ENCODE measurements around the gene AMMECR1L.
A peak's percentile ranks its signal among the peaks of the same experiment; 100 is the strongest.
"Not testable (repeated sequence)": the region's sequence is repeated elsewhere in the genome, so short reads cannot be mapped to it uniquely, and the experiment has no call there.

The AMMECR1L gene

GRCh38 chr2:127885780-127886592 lies at the start of gene AMMECR1L:
Gene AMMECR1L, minus strand, starts transcription at chr2:127885956. Its CDS starts 11,722 bp downstream, at chr2:127874234.
- peak; percentile 89 to 92 for DNase-seq

- no peak for DNase-seq
These were observed 49.6 kb upstream of the AMMECR1L start for GRCh38 chr2:127935337-127935736.

DNA sequence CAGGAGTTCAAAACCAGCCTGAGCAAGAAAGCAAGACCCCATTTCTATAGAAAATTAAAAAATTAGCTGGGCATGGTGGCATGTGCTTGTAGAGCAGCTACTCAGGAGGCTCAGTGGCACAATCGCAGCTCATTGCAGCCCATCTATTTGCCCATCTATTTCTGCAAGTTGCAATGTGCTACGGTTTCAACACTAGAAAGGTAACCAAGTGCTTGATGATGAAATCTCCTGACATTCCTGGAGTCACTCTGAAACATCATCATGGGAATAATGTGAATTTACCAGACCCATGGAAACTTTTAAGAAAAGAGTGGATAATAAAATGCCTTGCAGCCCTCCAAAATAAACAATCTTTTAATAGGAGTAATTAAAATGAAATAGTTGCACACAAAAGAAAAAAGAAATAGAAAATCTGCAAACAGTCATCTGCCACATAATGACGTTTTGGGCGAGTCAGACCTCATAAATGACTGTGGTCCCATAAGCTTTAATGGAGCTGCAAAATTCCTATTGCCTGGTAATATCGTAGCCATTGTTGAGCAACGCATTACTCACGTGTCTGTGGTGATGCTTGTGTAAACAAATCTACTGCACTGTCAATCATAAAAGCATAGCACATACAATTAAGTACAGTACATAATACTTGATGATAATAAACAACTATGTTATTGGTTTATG lies 46.6 kb upstream of the AMMECR1L start:
- no peak for DNase-seq

DNA sequence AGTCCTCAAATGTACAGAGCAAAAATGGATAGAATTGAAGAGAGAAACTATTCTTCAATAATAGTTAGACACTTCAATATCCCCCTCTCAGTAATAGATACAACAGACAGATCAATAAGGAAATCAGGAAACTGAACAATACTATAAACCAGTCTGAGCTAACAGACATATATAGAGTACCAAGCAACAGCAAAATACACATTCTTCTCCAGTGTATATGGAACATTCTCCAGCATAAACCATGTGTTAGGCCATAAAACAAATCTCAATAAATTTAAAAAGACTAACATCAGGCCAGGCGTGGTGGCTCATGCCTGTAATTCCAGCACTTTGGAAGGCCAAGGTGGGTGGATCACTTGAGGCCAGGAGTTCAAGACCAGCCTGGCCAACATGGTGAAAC lies 43.7 kb upstream of the AMMECR1L start:
- DNase-seq = no peak

- DNase-seq = no peak
These were observed 41.6 kb upstream of the AMMECR1L start for GRCh38 chr2:127927384-127927783.

DNA sequence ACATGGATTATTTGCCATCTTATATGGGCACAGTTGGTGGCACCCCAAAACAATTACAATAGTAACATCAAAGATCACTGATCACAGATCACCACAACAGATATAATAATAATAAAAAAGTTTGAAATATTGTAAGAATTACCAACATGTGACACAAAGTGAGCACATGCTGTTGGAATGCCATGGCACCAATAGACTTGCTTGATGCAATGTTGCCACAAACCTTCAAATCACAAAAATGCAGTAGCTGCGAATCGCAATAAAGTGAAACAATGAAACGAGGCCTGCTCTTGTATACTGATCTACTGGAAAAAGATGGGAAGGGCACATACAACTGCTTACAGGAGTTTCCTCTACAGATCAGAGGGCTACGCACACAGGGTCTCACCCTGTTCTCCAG lies 32.2 kb upstream of the AMMECR1L start:
- DNase-seq = no peak

GRCh38 chr2:127913808-127914457 lies 28.2 kb upstream of the AMMECR1L start:
- no peak for DNase-seq

DNA sequence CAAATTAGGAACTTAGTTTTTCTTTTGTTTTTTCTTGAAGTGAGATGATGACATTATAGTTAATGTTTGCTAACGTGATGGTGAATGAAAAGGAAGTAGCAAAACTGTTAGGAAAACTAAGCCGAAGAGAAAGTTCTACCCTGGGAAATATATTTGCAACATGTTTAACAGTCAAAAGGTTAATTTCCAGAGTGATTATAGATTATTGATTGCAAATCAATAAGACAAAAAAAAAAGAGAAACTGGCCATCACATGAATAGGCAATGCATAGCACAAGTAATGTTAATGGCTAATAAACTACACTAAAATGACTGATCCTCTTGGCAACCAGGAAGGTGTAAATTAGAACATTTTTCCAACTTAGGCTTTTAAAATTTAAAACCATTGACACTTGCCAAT lies 26.0 kb upstream of the AMMECR1L start:
- no peak for DNase-seq

- DNase-seq = no peak
These were observed 24.7 kb upstream of the AMMECR1L start for GRCh38 chr2:127910415-127910814.

GRCh38 chr2:127909019-127909418 lies 23.3 kb upstream of the AMMECR1L start:
- no peak for DNase-seq

DNA sequence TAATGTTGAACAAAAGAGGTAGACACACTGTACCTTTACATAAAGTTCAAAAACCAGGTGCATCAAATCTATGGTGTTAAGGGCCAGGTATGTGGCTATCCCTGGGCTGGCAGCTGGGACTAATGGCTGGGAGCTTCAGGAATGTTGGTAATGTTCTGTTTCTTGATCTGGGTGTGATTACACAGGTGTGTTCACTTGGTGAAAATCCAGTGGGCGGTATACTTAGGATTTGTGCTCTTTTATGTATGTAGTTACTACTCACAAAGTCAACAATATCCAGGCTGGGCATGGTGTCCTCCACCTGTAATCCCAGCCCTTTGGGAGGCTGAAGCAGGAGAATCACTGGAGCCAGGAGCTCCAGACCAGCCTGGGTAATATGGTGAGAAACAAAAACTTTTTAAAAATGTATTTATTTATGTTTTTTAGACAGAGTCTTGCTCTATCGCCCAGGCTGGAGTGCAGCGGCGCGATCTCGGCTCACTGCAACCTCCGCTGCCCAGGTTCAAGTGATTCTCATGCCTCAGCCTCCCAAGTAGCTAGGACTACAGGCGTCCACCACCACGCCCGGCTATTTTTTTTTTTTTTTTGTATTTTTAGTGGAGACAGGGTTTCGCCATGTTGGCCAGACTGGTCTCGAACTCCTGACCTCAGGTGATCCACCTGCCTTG lies 22.1 kb upstream of the AMMECR1L start:
- not testable (repeated sequence) for DNase-seq

DNA sequence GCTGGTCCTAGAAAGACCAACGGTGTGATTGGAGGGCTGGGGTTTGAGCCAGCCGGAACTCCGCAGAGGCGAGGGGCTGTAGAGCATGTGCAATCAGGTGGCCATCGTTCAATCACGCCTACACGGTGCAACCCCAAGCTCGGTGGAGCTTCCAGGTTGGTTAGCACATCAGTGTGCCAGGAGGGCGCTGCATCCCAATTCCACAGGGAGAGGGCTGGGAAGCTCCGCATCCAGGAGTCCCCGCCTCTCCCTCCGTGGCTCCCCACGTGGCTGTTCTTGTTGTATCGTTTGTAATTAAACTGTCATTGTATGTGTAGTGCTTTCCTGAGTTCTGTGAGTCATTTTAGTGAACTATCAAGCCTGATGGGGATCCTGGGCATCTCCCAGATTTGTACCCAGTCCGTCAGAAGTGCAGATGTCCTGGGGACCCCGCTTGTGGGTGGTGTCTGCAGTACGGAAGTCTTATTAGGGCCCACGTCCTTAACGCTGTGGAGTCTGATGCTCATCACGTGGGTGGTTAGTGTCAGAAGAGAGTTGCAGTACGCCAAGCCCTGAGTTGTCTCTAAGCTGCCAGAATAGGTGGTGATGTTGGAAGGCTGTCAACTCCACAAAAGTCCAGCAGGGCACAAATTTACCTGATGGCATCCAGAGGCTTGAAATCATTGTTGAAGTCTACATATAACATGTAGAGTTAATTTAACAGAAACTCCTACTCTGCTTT lies 20.6 kb upstream of the AMMECR1L start:
- DNase-seq = no peak

DNA sequence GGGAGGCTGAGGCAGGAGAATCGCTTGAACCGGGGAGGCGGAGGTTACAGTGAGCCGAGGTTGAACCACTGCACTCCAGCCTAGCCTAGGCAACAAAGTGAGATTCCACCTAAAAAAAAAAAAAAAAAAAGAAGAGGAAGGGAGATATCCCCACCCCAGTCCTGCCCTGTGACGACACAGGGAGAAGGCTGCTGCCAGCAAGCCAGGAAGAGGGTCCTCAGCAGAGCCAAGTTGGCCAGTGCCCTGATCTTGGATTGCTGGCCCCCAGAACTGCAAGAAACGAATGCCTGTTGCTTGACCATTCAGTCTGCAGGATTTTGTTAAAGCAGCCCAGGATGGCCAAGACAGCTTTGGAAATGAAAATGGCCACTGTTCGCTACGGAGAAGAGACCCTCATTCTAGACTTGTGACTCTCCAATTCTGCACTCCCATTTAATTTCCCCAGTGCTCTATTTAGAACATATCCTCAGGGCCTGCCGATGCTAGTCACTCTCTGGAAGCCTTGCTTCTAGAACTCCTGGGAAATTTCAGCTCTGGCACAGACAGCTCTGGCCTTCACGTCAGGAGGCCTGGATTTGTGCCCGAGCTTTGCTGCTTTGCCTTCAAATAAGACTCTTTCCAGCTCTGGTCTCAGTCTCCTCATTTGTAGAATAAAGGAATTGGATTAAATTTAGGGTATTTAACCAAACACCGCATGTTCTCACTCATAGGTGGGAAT lies 15.7 kb upstream of the AMMECR1L start:
- no peak for DNase-seq

DNA sequence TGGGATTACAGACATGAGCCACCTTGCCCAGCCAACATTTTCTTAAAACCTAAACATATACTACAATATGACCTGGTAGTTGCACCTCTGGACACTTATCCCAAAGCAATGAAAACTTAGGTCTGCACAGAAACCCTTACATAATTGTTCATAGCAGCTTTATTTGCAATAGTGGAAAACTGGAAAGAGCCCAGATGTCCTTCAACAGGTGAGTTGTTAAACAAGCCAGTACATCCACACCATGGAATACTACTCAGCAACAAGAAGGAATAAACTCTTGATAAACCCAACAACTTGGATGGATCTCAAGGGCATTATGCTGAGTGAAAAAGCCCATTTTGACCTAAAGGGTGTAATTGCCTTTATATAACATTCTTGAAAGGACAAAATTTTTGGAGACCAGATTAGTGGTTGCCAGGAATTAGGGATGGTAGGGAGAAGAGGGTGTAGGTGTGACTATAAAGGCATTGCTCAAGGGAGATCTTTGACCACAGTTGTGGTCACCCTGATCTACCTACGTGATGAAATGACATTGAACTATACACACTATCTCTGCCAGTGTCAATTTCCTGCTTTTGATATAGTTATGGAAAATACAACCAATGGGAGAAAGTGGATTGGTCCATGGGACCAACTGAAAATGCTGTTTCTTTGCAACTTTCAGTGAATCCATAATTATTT lies 11.9 kb upstream of the AMMECR1L start:
- DNase-seq = no peak

- DNase-seq = no peak
These were observed 7.7 kb upstream of the AMMECR1L start for GRCh38 chr2:127893494-127893893.

DNA sequence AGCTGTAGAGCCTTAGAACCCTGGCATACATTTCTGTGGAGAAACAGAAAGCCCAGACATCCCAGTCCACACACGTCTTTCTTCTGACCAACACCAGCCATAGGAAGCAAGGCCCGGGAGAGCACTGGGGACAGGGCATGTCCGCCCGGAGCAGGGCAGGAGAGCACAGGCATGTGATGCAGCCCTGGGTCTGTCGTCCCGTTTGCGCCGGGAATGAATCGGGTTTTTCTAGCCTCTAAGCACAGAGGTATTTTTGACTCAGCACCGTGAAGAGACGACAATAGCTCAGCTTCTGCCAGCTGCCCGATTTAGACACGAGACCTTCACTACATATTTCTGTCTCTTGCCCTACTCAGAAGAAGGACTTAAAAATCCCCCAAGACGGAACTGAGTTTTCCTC lies 7.3 kb upstream of the AMMECR1L start:
- DNase-seq = no peak

GRCh38 chr2:127891811-127892210 lies 6.1 kb upstream of the AMMECR1L start:
- no peak for DNase-seq

DNA sequence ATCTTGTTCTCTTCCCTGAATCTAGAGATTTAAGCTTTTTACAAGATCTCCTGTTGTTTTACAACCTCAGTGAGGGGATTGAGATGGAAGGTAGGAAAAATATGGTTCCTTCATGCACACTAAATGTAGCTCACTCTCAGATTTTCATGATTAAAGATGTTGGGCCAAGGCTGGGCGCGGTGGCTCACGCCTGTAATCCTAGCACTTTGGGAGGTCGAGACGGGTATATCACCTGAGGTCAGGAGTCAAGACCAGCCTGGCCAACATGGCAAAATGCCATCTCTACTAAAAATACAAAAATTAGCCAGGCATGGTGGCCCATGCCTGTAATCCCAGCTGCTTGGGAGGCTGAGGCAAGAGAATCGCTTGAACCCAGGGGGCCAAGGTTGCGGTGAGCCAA lies 5.0 kb upstream of the AMMECR1L start:
- DNase-seq = not testable (repeated sequence)

GRCh38 chr2:127888772-127889171 lies 3.0 kb upstream of the AMMECR1L start:
- no peak for DNase-seq

- DNase-seq = no peak
These were observed 2.0 kb upstream of the AMMECR1L start for GRCh38 chr2:127887776-127888130.

DNA sequence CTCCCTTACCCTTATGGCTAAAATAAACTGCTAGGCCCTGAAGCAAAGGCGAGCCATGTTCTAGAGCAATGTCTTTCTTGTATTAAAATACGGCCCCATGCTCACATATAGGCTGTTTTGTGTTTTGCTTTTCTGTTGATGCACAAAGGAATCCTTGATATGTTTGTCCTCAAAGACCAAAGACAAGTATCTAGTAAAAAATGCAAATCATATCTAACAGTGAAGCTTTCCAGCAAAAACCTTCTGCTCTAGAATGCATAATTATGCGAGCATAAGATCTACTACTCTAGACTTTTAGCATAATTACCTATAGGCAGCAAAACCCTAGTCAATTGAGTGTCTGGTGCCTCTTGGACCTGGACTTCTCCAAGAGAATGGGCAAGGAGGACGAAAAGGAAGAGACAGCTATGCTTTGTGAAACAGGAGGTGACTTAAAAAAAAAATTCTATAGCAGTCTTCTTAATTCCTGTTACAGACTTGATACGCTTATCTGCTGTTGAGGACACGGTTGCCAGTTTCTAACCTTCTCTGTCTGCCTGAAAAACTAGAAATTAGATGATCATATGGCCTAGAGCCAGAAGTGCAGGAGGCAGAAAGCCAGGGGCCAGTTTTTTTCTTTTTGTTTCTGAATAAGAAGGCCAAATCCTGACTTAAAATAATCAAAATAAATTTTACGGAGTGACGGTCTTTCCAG lies 1.5 kb upstream of the AMMECR1L start:
- DNase-seq = no peak
